Metanephros (tissue), 2 donors: ENCODE data around the gene RAB42. TPM values are rescaled to one million over a fixed set of nuclear protein-coding genes. Genes with fewer than 3 reads are reported as not detected.

Source experiments
- small RNA-seq: library from RNA; depleted of rRNA; stranded (forward); fragments of <200 nt; gene quantifications from one replicate; pipeline ENCODE3, GENCODE V24; 2014; ENCODE audit warnings: low replicate concordance
- total RNA-seq: library from RNA; depleted of rRNA; stranded (reverse); fragments of >200 nt; gene quantifications from one replicate; pipeline ENCODE4 v1.2.3, GENCODE V29; 2014

Gene RAB42
- total RNA-seq = 3.0 TPM

GRCh38 chr1:28591708-28592320, at the start of gene RAB42:
Gene RAB42, plus strand, starts transcription at chr1:28592265. Its CDS starts 247 bp downstream, at chr1:28592512.

GRCh38 chr1:28552758-28553663, 39.1 kb upstream of the RAB42 start, which contains the start of gene TRNAU1AP:
Gene TRNAU1AP, plus strand, starts transcription at chr1:28553085. Its CDS starts 26 bp downstream, at chr1:28553111.

GRCh38 chr1:28642847-28643635, 51.0 kb downstream of the RAB42 start, which contains the start of gene TAF12:
Gene TAF12, minus strand, starts transcription at chr1:28643067. Its CDS starts 20,986 bp downstream, at chr1:28622081.

Small RNA genes lying within 50 kb of the gene (small RNA-seq; reads per million reads assigned to genes)
- gene SNORA16A = not detected
- gene SNORA44 = not detected
- gene SNORA61 = not detected
- 3,203 reads per million, percentile 100 among the genes with 10 or more reads in this experiment for gene SNORD99

Other genes with a start within 250 kb of the RAB42 start
- 21.0 TPM for gene PHACTR4, start 222.5 kb upstream of the RAB42 start, total RNA-seq
- 22.9 TPM for gene RCC1, start 86.2 kb upstream of the RAB42 start, total RNA-seq
- gene TRNAU1AP, start 39.2 kb upstream of the RAB42 start, total RNA-seq = 20.3 TPM
- gene TAF12, start 50.8 kb downstream of the RAB42 start, total RNA-seq = 20.3 TPM
- gene RNU11, start 56.3 kb downstream of the RAB42 start, total RNA-seq = not detected
- gene GMEB1, start 76.5 kb downstream of the RAB42 start, total RNA-seq = 8.6 TPM
- 61.8 TPM for gene YTHDF2, start 144.7 kb downstream of the RAB42 start, total RNA-seq
- 0.23 TPM for gene OPRD1, start 219.9 kb downstream of the RAB42 start, total RNA-seq